Fibroblast of upper back skin (primary cell): ENCODE data around the gene NUP85.
A peak's percentile ranks its signal among the peaks of the same experiment; 100 is the strongest.
"Not testable (repeated sequence)": the region's sequence is repeated elsewhere in the genome, so short reads cannot be mapped to it uniquely, and the experiment has no call there.

Experiments
- DNase-seq: peaks from one replicate; pipeline ENCODE4 v3.0.0-alpha.2; 2013

The NUP85 gene

DNA sequence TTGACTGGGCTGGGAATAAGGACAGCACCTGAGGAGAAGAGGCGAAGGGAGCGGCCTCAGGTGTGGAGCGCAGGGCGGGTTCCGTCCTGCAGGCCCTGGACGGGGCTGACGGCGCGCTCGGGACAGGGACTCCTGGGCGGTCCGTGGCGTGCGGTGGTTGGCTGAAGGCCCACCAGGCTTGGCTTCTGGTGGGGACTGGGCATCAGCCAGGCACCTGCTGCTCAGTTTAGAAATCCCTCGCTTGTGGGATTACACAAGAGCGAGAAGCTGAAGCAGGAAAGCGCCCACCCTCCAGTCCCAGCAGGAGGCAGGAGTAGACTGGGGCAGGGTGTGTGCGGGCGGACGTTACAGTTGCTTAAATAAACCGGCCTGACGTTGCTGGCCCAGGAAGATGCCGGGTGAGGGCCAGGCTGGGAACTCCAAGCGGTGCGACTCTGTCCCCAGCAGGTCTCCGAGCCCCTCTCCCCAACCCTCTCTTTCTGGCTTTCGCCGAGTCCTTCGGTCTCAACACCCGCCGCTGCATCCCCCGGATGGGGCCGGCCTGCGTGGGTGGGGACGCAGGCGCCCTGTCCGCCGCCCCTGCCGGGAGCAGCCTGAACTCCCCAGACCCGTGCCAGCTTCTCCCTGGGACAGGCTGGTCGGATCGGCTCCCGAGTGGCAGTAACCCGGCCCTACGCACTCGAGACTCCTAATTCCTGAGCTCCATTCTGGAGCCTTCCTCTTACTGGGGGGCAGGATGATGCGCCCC, 64.9 kb downstream of the NUP85 start:
- DNase-seq, result peak; percentile 60

DNA sequence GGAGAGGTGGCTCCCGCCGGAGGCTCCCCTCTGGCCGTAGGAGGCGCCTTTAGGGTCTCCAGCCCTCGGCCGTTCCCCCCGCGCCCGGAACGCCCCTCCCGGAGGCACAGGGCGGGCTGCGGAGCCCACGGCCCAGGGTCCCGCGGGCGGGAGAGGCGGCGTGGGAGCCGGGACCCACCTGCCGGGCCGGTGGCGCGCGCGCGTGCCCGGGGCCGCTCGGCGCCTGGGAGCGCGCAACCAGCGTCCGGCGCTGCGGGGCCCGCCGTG, 65.4 kb downstream of the NUP85 start, which contains the start of gene MIF4GD:
Gene MIF4GD, minus strand, starts transcription at position 266 of the 267 bp plus-strand sequence. CDS start 1,036 bp downstream, outside the sequence.
- no peak for DNase-seq

DNA sequence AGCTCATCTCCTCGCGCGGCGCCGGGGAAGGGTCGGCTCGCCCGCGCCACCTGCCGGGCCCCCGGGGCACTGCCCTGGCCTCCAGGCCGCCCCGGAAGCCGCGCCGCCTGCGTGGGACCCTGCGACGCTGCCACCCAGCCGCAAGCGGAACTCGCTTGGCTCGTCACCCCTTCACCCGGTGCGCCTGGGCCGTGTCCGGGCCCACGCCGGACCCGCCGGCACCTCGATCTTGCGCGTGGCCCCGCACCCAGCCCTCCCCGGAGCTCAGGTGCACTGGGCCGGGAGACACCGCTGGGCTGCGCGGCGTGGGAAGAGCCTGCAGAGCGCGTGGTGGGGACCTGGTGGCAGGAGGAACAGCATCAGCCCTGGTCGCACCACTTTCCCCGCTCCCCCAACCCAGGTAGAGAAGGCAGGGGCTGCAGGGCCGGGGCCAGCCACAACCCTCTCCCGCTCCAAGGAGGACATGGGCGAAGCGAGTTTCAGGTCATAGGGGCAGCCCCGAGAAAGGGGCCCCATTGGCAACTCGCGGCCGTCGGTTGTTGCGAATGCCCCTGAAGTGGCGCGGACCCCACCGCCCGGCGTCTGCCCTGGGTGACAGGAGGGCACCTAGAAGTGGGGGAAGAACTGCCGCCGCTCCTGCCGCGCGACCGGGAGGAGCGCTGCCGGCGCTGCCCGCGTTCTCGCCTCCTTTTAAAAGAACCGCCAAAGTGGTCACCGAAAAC, 65.9 kb downstream of the NUP85 start:
- DNase-seq, result peak; percentile 53

DNA sequence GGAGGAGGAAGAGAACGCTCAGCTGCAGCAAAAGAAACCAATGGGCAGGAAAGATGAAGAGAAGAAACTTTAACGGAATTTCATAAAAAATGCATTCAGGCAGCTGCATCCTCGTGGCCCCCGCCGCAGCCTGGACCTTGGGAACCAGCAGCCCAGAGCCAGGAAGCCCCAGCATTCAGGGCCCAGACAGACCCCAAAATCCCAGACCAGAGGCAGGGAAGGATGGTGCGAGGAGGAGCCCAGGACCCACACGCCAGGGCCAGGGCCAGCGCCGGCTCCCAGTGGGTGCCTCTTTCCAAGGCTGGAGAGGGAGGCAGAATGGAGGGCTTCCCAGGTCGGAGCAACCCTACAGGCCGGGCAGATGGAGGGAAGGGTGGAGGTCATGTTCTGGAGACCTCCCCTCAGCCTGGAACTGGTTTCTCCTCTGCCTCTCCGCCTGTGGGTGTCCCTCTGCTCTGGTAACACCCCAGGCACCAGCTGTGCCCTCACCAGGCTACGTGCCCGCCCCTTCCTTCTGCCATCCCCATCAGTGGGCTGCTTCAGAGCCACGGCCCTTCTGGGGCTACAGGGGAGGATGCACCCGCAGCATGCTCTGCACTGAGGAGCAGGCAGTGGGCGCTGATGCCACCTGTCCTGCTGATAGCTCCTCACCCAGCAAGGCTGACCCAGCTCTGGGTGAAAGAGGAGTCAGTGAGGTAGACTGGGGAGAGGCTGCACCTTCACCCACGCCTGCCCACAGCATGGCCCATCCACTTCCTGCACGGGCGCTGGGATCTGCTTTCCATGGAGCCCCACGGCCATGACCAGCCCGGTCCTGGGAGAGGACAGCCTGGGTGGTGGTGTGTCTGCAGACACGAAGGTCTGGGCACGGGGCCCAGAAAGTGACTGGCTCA, 66.7 kb downstream of the NUP85 start:
- peak; percentile 20 for DNase-seq

DNA sequence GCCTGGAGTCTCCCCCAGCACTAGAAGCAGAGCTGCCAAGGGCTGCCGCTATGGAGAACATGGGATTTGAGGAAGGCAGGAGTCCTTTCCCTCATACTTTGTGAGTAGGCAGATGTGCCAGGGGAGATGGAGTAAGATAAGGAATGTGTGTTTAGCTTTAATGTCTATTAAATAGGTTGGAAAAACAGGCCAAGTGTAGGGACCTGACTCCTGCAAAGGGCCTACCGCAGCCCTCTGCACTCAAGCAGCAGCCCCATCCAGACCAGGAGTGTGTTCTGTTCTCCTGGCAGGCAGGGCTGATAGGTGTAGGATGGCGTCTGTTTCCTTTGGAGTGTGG, 67.3 kb downstream of the NUP85 start:
- DNase-seq, result no peak

DNA sequence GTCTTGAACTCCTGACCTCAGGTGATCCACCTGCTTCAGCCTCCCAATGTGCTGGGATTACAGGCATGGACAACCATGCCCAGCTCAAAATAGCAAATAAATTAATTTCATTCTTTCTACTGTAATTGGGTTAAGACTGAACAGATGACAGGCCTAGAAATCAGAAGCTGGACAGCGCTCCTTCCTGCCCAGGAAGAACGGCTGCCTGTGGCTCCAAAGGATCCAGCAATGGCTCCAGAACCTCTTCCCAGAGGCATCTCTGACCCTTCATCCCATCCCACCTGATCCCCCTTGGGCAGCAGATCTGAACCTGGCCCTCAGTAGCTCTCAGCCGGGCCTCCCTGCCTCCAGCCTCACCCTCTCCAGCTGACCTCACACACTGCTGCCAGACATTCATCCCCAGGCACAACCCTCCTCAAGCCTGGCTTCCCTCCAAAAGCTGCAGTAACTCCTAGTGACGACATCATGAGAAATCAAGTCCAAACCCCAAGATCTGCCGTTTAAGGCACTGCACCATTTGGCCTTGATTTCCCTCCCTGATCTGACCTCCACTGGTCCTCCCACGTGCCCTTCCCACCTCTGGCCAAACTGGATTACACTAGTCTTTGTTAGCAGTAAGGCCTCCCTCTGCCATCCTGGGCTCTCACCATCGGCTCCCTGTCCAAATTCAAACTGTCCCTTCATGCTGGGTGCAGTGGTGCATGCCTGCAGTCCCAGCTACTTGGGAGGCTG, 68.7 kb downstream of the NUP85 start:
- DNase-seq, result peak; percentile 65

DNA sequence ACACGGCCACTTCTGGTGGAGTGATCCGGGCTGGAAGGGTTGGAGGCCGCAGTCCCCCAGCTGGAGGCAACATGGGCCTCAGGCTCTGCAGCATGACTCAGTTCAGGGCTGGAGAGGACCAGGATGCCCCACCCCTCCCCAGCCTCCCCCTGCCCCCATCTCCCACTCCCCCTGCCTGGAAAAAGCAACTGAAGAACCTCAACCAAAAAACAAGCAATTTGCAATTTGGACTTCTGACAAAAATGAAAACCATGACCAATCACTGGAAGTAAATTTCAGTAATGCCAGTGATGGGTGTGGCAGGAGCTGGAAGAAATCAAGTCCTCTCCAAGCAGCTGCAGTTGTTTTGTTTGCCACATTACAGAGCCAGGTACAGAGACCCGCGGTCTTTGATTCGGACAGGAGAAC, 72.2 kb downstream of the NUP85 start:
- DNase-seq, result peak; percentile 64

DNA sequence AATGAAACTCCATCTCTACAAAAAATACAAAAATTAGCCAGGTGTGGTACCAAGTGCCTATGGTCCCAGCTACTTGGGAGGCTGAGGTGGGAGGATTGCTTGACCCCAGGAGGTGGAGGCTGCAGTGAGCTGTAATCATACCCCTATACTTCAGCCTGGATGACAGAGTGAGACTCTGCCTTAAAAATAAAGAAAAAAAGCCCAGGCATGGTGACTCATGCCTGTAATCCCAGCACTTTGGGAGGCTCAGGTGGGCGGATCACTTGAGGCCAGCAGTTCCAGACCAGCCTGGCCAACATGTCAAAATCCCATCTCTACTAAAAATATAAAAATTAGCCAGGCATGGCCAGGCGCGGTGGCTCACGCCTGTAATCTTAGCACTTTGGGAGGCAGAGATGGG, 74.7 kb downstream of the NUP85 start:
- not testable (repeated sequence) for DNase-seq

DNA sequence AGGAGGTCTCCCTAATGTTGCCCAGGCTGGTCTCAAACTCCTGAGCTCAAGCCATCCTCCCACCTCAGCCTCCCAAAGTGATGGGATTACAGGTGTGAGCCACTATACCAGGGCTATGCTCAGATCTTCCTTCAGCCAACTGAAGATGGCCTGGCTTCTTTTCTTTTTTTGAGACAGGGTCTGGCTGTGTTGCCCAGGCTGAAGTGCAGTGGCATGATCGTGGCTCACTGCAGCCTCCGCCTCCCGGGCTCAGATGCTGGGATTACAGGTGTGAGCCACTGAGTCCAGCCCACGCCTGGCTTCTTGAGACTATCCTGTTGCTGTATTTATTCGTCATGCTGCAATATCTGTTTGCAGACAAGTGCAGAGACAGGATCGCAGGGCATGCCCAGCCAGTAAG, 79.6 kb downstream of the NUP85 start:
- DNase-seq, result no peak
